ENCODE data around the gene RIPK1.

RIPK1 gene

DNA sequence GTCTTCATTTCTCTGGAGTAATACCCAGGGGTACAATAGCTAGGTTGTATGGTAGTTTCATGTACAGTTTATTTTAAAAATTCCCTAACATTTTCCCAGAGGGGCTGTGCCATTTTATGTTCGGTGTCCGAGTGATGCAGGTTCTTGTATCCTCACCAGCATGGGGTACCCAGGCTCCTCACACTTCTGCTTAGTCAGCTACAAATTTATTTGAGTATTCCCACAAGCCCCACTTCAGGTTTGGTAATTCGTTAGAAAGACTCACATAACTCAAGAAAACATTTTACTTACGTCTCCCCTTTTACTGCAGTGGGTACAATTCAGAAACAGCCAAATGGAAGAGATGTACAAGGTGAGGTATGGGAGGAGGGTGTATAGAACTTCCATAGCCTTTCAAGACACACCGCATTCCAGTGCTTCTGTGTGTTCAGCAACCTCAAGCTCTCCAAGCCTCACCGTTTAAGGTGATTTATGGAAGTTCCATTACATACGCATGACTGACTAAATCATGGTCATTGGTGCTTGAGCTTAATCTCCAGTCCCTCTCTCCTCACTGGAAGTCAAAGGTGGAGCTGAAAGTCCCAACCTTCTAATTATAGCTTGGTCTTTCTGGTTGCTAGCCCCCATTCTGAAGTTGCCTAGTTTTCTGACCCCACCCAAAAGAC is 18.1 kb downstream of the RIPK1 start:
- FAIRE-seq, result no peak

DNA sequence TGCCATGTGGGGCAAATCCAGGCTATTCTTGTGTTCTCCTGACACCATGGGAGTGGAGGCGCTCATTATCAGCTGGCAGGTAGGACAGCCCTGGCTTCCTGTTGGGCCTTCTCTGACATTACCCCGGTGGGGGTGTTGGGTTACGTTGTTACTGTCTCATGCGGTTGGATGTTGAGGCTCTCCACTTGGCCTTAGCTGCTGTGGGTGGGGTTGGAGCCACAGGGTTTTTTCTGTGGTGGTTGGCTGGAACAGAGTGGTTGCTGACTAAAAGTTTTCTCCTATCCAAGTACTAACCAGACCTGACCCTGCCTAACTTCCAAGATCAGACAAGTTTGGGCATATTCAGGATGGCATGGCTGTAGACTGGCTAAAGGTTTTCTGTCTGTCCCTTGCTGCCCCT is 20.2 kb downstream of the RIPK1 start:
- no peak for FAIRE-seq

DNA sequence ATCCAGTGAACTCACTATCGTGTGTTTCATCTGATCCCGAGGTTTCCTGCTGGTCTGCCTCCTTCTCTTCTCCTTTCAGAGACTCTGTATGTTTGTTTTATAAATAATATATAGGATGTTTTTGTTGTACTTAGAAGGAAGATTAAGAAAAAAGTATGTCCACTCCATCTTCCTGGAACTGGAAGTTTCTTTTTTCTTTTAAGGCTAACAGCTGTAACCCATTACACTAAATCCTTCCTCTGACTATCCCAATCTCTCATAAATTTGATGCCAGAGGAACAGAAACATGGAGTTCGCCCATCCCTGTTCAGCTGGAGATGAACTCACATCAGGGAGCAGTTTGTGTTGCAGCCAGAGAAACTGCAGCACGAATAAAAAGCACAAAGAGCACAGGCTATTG is 20.7 kb downstream of the RIPK1 start:
- FAIRE-seq, result no peak

DNA sequence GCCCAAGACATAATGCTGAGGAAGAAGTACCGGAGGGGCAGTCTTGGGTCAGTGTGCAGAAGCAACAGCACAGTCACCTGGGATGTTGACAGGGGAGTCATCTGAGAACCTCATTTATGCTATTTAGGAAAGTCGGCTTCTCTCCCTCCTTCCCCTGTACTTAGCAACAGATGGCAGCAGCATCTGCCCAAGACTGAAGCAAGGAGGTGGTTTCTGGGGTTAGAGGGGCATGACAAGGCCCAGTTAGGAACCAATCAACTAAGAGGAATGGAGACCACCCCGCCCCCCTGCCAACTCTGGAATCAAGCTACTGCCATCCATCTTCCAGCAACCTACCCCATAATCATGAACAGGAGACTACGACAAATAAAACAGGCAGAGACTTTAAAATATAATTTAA is 21.7 kb downstream of the RIPK1 start:
- FAIRE-seq, result no peak

DNA sequence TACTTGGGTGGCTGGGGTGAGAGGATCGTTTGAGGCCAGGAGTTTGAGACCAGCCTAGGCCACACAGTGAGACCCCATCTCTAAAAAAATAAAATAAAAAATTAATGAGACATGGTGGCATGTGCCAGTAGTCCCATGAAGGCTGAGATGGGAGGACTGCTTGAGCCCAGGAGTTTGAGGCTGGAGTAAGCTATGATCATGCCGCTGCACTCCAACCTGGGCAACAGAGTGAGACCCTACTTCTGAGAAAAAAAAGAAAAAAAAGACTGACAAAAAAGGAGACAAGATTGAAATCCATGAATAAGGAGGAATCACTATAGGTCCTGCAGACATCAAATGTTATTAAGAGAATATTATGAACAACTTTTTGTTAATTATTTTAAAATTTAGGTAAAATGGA is 26.5 kb downstream of the RIPK1 start:
- no peak for FAIRE-seq

DNA sequence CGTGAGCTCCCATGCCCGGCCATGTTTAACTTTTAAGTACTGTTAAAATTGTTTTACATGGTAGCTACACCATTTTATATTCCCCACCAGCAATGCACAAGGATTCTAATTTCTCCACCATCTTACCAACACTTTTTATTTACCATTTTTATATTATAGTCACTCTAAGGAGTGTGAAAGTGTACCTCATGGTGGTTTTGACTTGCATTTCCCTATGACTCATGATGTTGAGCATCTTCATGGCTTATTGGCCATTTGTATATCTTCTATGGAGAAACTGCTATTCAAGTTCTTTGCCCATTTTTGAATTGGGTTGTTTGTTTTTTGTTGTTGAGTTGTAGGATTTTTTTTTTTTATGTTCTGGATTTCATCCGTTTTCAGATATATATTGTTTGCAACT is 34.6 kb downstream of the RIPK1 start:
- no peak for FAIRE-seq

DNA sequence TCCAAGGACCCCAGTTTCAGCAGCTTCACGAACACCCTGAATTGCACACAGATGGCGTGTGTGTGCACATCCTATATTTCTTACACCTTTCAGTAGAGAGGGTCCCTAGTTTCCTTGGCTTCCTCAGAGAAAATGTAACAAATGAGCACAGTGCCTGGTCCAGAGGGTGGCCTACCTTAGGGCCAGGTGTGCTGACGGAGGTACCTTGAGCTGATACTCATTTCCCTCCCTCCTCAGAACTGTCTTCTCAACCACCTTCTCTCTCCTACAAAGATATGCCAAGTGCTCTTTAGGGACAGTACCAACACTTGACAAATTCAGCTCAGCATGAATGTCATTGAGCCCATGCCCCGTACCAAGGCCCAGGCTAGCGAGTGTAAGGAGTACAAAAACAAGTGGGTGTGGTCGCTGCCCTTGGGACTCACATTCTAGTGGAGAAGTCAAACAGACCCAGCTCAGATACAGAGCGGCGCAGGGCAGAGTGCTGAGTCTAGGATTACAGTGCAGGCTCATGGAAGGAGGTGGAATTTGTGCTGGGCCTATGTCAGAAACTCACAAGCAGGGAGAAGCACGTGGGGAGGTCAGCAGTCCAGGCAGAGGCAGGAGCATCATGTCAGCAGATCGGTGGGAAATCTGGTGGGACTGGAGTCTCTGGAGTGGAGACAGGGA is 40.6 kb downstream of the RIPK1 start:
- no peak for FAIRE-seq

DNA sequence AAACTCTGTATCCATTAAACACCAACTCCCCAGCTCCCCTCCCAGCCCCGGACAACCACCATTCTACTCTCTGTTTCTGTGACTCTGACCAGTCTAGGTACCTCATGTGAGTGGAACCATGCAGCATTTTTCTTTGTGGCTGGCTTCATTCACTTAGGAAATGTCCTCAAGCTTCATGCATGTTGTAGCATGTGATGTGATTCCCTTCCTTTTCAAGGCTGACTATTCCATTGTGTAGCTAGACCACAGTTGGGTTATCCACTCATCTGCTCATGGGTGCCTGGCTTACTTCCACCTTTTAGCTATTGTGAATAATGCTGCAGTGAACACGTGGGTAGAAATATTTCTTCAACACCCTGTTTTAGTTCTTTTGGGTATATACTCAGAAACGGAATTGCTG is 41.5 kb downstream of the RIPK1 start:
- no peak for FAIRE-seq

DNA sequence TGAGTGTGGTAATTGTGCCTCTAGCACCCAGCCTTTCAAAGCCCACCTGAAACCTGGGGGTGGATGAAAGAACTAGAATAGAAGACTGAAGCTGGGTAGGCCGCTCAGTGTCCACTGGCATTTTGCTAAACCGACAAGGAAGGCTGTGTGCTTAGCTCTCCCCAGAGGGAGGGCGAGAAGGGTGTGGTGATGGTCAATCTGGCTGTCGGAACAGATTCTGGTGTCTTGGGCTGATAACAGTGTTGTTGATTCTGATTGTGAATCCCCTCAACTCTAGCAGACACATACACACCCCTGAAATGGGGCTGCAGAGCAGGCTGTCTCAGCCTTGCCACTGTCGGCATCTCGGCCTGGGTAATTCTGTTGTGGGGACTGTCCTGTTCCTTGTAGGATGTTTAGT is 46.1 kb downstream of the RIPK1 start:
- no peak for FAIRE-seq

DNA sequence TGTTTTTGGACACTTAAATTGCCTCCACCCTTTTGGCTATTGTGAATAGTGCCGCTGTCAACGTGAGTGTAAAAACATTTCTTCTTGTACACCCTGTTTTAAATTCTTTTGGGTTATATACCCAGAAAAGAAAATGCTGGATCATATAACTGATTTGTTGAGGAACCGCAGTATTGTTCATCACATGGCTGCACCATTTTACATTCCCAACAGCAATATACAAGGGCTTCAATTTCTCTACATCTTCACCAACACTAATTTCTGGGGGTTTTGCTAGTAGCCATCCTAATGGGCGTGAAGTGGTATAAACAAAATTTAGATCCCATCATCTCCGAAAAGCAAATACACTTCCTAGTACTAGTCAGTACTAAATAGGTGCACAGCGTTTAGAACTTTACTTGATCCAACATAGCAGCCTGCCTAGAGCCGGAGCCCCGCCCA is 49.6 kb downstream of the RIPK1 start:
- no peak for FAIRE-seq

DNA sequence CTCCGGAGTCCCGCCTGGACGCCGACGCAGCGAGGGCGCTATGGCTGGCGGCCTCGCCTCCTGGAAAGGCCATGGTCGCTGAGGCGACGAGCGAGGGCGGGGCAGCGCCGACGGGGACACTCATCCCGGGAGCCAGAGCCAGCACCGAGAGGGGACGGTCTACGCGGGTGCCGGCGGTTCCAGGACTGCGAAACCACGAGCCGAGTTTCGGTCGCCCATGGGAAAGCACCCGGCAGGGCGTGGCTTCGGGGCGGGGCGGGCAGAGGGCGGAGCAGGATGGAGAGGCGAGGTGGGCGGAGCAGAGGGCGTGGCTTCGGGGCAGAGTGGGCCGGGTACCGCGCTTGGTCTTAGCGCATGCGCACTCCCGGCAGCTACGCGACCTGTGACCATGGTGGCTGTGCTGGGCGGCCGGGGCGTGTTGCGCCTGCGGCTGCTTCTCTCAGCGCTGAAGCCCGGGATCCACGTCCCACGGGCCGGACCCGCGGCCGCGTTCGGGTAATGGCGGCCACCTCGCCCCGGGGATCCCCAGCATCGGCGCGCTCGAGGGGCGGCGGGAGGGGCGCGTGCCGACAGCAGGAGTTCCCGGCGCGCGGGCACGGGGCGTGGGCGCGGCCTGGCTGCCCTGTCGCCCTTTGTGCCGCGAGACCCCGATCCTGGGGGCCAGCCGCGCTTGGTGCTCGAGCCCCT is 50.2 kb downstream of the RIPK1 start, which contains the start of gene BPHL:
BPHL (plus strand) TSS at position 359 of the 687 bp plus-strand sequence; CDS start at position 389, 30 bp downstream.
- no peak for FAIRE-seq

DNA sequence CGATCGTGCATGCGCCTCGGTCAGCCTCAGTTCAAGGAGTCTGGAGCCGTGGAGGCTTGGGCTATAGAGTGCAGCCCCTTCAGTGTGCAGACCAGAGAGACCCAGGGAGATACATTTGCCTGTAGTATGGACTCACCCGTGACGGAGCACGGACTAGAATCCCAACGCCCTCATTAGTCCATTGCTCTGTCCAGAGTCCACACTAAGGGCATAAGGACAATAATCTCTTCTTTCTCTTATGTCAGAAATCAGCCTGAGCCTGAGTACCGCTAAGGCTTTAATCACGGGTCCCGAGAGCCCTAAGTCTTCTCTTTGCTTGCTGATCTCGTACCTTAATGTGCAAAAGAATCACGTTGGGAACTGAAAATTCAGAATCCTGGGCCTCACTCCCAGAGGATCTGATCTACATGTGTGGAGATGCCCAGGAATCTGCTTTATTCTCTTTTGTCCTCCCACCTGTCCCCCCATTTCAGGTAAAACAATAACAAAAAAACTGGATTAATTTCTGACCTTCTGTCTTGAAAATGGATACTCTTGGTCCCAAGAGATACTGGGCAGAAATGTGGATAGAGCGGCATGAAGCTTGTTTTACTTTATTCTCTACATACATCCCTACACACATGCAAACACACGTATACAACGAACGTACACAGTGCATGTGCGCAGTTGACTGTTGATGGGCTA is 50.9 kb downstream of the RIPK1 start:
- no peak for FAIRE-seq

DNA sequence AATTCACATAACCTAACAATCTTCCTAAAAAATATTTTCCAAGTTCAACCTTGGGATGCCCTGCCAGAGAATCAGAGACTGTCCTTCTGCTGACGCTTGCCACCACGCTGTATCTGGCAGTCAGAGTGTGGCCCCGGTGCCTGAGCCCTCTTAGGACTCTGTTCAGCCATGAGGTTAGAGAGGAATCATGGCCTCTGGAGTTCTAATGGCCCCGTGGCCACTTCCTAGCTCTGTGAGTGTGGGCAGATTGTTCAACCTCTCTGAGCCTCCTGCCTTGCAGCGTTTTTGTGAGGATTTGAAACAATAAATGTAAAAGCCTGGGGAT is 52.4 kb downstream of the RIPK1 start:
- no peak for FAIRE-seq

DNA sequence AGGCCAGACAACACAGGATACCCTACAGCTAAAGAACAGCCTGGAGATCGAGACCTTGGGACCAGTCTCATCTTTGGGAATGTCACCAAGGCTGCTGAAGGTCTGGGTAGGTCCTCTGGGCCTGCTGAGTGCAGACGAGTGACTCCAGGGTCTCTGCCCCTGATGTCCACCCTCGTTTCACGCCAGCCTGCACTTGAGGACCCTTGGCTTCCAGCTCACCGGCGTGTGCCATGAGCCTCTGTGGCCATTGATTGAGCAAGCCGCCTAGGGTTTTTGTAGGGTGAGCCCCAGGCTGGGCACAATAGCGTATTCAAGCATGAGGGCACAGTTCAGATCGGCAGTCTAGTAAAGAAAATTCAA is 54.5 kb downstream of the RIPK1 start:
- no peak for FAIRE-seq

DNA sequence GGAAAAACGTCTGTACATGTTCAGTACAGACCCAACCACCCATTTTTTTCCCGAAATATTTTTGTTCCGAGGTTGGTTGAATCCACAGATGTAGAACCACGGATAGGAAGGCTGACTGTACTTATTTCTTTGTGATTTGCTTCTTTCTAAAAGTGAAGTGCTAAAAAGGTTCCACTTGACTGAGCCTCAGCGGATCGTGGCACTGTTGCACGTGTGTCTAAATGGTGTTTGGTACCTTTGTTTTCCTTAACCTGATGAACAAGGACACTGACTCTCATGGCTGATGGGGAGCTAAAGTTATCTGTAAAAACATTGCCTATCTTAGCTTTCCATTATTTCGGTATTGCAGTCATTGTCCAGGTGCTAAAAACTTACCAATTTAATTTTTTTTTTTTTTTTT is 56.4 kb downstream of the RIPK1 start:
- FAIRE-seq, result no peak

DNA sequence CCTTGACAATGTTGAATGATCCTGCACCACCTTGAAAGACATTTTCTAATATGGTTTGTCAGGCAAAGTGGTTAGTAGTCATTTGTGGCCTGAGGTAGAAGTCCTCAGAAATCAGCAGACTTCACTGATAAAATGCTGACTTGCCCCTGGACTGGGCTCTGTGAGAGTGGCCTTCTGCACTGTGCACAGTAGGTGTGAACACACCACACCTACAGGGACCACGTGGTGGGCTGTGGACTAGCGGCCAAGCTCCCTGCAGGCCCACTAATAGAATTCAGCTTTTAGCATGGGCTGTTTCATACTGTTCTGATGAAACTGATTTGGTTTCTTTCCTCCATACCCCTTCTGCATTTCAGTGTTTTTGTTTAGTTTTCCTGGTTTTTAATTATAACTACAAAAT is 57.5 kb downstream of the RIPK1 start:
- FAIRE-seq, result no peak

DNA sequence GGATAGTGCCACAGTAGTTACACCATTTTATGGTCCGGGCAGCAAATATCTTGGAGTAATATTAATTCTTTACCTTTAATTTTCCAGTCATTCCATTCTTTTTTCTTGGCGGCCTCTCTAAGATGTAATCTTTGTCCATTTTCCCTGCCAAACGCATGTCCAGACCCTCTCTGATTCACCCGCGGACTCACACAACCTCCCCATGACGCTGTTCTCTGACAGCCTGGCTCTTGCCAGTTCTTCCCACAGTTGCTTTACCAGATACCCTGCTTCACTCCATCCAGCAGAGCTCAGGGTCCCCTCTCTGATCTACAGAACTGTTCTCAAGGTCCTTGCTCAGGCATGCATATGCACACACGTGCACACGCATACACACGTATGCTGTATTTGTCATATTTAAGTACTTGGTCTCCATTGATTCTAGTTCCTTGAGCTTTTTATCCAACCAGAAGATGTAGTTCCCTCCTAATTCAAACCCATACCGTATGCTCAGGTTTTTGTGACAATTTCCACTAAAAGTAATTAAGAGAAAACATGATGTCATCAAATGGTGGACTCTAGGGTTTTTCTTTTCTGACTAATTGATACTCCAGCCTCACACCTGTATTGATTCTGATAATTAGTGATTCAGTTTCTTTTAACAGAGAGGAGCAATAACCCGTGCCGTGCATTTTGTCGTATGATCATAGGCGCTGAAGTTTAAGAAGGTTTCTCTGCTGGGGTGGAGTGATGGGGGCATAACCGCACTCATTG is 60.2 kb downstream of the RIPK1 start:
- FAIRE-seq, result no peak

DNA sequence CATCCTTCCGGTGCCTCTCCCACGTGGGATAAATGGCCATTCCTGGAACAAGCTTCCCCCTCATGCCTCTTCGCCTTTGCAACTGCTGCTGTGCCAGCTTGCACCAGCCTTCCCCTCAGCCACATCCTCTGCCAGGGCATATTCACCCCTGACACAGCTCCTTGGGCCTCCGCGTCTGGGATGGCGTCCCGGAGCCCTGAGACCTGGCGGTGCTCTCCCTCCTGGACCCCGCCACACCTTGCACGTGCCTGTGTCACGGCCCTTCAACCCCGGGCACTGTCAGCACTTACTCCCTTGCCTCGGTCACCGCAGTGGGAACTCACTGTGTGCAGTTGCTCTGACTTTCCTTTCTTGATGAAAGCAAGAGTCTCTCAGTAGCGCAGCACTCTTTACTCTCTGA is 63.4 kb downstream of the RIPK1 start:
- no peak for FAIRE-seq

DNA sequence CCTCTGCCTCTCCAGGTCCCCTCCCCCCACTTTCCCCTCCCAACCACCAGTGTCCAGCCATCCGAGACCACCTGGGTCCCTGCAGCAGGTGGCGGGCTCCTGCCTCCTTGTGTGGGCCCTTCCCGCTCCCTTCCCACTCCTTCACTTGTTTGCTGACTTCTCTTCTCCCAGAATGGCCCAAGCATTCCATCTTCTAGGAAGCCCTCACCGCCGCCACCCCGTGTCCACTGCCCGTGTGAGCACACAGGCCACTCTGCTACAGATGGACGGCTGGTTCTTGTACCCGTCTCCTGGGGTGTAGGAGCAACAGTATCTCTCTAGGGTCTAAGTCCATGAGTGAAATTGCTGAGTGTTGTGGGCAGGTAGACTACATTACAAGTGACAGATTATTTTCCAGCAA is 65.2 kb downstream of the RIPK1 start:
- FAIRE-seq, result no peak

DNA sequence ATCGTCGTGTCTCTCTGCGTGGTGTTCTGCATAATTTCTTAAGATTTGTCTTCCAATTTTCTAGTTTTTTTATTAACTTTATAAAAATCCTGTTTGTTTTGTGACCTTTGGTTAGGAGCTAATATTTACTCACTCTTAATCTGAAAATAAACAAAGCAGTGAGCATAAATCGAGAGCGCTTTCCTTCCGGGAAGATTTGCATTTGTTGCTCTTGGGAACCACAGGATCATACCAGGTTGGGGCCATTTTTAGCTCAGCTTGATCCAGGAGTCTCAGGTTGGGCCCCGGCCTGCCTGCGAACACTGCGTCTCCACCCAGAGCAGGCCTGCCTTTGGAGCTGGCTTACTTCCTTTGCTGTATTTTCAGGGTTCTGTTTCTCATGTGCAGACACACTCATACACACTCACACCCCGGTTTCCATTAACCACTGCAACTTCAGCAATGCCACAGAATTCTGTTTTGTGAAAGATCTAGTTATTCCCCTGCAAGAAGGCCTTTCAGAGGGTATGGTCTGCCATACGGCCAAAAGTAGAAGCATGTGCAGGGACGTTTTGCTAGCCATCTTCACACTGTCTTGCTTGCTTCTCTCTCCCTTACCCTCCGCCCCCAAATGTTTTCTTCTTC is 67.5 kb downstream of the RIPK1 start:
- no peak for FAIRE-seq

DNA sequence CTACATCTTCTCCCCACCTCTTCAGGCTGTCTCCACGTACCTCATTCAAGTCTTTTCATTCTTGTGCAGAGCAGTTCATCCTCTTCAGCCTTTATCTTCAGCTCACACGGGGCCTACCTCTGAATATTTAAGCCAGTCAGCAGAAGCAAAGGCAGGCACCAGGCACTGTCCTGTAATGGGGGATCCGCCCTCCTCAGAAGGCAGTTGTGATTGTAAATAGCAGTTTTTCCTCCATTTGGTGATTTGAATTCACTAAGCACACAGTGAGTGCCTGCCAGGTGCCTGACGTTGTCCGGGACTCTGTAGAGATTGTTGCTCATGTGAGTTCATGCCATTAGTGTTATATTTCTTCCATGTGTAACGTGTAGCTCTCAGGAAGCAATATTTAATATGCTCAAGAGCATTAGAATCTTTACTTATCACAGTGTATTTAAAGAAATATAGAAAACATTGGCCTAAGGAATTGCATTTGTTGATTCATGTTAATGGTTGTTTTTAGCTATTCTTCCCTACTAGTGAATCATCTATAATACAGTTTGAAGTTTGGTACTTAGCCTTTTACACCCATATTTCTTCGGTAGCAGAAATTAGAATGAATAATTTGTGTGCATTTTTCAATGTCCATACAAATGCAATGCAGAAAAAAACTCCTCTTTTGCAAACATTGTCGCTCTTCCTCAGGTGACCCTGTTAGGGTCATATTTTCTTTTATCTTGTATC is 68.2 kb downstream of the RIPK1 start:
- no peak for FAIRE-seq
